ENCODE results near the gene DYNLRB1. TPM values are rescaled to one million over a fixed set of nuclear protein-coding genes. Genes with fewer than 3 reads are reported as not detected.

Gene DYNLRB1
- total and polyA plus RNA-seq, 9 of the 15 experiments (the other 6 are each of a cell fraction or from before 2014, with no cell fraction given): 48.7 to 358 (median 121) TPM

DNA sequence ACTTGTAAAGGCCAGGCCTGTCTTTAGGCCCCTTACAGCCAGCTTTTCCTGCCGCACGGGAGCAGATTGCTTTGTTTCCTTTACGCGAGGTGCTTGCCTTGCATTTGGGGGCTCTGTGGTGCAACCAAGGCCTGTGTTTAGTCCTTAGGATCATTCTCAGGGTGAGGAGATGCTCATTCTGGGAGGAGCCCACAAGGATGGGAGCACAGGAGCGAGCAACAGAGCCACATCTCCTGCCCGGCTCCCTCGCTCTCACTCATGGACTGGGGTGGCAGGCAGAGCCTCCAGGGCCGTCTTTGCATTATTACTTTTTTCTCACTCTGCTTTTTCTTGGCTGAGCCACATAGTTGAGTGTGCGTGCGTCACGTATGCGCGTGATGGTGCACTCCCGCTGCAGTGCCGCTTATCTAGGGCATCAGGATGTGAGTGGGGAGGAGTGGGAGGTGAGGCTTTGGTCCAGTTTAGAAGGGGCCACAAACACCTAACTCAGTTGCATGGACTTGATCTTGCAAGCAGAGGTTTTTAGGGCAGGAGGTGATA, 19.1 kb downstream of the DYNLRB1 start:
- no peaks in the 10 kb centered on the region for H3K27me3 ChIP-seq (ENCODE audit: control insufficient read depth in 2 of 2, insufficient read depth in 2 of 2, low read length in 2 of 2)
- H3K36me3 ChIP-seq (ENCODE audit: control insufficient read depth, insufficient read depth, low read length): peaks cover 71% of the 10 kb centered on the region
- ChIA-PET CTCF (ENCODE audit: low intra/inter-chr PET ratio) (no interaction called here), POLR2A (interaction anchor here (0.9 kb wide), 1 partner anchor 9 kb away, joined by 3 read pairs; no protein-coding TSS in a partner anchor)
- FAIRE-seq (no peak), ATAC-seq (no peak), DNase-seq (ENCODE audit: extremely low read depth in 1 of 4, low spot score in 3 of 4) (no peak)
- H3K27ac ChIP-seq (ENCODE audit: extremely low read depth, low read depth, low read length): no peak overlapping the region
- peaks cover 4% of the 10 kb centered on the region; the same call in 1 of the 3 replicates for H3K79me2 ChIP-seq (ENCODE audit: control insufficient read depth, insufficient read depth, low read length)
- H3K9me1 ChIP-seq (ENCODE audit: control insufficient read depth, insufficient read depth, low read length): no peaks in the 10 kb centered on the region
- no peak overlapping the region for H3K9ac ChIP-seq (ENCODE audit: insufficient read depth in 1 of 2, low read depth in 2 of 2, low read length in 2 of 2)
- no peaks in the 10 kb centered on the region; the same call in 1 of the 2 replicates for H3K9me3 ChIP-seq (replicated peaks; ENCODE audit: control insufficient read depth, insufficient read depth, low read depth, low read length)
- H3K4me3 ChIP-seq: no peak overlapping the region
- peaks cover 3% of the 10 kb centered on the region; the same call in 1 of the 2 replicates for H4K20me1 ChIP-seq (replicated peaks; ENCODE audit: control insufficient read depth, insufficient read depth, low read length)
- WGBS (ENCODE audit: insufficient coverage, low coverage, missing lambda C conversion rate): 88% methylated on average over 15 of the region's 15 CpGs
- H2AFZ ChIP-seq (ENCODE audit: low read depth, low read length): no peak overlapping the region
- intact Hi-C loops (cut with micrococcal nuclease): loop anchor here (5.0 kb wide), 3 partner anchors 232 to 343 kb away; no protein-coding TSS in a partner anchor
- in situ Hi-C loops (cut with MboI): loop anchor here (10.0 kb wide), 1 partner anchor 169 kb away; the partner anchor contains the start of gene TP53INP2
- BruUV-seq (replicated peaks): no TSS peak
- H3K4me2 ChIP-seq (ENCODE audit: insufficient read depth, low read length): no peak overlapping the region
- peaks cover 0 to 3% of the 10 kb centered on the region in 2 experiments; a peak in 1 of 5 replicates for H3K4me1 ChIP-seq (replicated peaks in 1 of 2; ENCODE audit: control insufficient read depth in 2 of 2, insufficient read depth in 2 of 2, low read length in 2 of 2)
- no peak for TF ChIP-seq CHD2 (IDR thresholded peaks at IDR 0.05; ENCODE audit: low read depth, low read length)
- no peak for TF ChIP-seq ATF6 (CRISPR knock-in tag; IDR thresholded peaks at IDR 0.05)
- no peak for TF ChIP-seq XRCC3 (IDR thresholded peaks at IDR 0.05)
- TF ChIP-seq CHD7 (IDR thresholded peaks at IDR 0.05; ENCODE audit: low read depth, low read length): no peak
- TF ChIP-seq MAFG (tag; conservative IDR thresholded peaks at IDR 0.05): no peak
- no peak for TF ChIP-seq ZNF551 (CRISPR knock-in tag; IDR thresholded peaks at IDR 0.05)
- no peak for TF ChIP-seq ZNF175 (CRISPR knock-in tag; IDR thresholded peaks at IDR 0.05; ENCODE audit: low read depth)
- TF ChIP-seq POLR3A (IDR thresholded peaks at IDR 0.05; ENCODE audit: borderline replicate concordance, extremely low read depth, insufficient read depth, insufficient read length): no peak
- TF ChIP-seq HSF4 (CRISPR knock-in tag; IDR thresholded peaks at IDR 0.05; ENCODE audit: borderline replicate concordance): no peak

All from K562 (cell line).